ENCODE measurements around the gene TEP1.
A peak's percentile ranks its signal among the peaks of the same experiment; 100 is the strongest.

Gene TEP1

DNA sequence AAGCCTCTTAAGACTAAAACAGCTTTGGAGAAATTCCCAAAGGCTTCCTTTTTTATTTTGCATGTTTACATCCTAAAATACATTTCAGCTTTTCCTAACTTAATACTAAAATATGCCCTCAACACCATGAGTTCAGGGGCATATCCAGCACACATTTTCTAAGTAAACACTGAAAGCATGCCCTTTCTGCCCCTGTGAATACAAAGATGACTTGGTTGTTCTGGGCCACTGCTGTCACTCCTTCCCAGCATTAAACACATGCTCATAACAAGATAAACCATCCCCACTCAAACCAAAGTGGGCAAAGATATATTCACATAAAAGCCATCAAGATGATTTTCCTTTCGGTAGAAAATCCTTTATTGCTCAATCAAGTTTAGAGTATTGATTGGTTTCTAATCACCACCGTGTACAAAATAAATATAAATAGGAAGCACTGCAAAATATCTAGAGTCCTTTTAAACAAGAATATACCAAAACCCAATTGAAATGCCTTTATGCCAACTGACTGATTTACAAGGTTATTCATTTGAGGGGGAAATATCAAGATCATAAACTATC, 82.2 kb downstream of the TEP1 start:
- TF ChIP-seq, protein P1, sequence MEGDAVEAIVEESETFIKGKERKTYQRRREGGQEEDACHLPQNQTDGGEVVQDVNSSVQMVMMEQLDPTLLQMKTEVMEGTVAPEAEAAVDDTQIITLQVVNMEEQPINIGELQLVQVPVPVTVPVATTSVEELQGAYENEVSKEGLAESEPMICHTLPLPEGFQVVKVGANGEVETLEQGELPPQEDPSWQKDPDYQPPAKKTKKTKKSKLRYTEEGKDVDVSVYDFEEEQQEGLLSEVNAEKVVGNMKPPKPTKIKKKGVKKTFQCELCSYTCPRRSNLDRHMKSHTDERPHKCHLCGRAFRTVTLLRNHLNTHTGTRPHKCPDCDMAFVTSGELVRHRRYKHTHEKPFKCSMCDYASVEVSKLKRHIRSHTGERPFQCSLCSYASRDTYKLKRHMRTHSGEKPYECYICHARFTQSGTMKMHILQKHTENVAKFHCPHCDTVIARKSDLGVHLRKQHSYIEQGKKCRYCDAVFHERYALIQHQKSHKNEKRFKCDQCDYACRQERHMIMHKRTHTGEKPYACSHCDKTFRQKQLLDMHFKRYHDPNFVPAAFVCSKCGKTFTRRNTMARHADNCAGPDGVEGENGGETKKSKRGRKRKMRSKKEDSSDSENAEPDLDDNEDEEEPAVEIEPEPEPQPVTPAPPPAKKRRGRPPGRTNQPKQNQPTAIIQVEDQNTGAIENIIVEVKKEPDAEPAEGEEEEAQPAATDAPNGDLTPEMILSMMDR (IDR thresholded peaks at IDR 0.05; ENCODE audit: low read depth, low read length, missing control alignments), result no peak
- H3K4me3 ChIP-seq (ENCODE audit: low read depth, low read length), result peak overlapping the region; percentile 5; the same call in 1 of the 2 replicates
- DNase-seq (ENCODE audit: low read depth), result no peak

DNA sequence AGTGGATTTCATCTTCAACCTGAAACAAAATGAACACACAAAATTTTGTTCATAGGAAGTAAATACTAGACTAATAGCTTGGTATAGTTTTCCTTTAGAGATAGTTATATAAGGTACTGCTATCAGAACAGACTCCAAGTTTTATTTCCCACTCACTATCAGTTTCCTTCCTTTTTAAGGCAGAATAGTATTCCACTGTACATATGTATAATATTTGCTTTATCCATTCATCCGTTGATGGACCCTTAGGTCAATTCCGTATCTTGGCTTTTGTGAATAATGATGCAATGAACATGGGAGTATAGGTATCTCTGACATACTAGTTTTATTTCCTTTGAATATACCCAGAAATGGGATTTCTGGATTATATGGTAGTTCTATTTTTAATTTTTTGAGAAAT, 83.9 kb downstream of the TEP1 start:
- no peak for DNase-seq (ENCODE audit: low read depth)
- TF ChIP-seq, protein P1 (IDR thresholded peaks at IDR 0.05; ENCODE audit: low read depth, low read length, missing control alignments), result no peak
- no peak overlapping the region for H3K4me3 ChIP-seq (ENCODE audit: low read depth, low read length)

- no peak overlapping the region for H3K4me3 ChIP-seq (ENCODE audit: low read depth, low read length)
- no peak for DNase-seq (ENCODE audit: low read depth)
- TF ChIP-seq, protein P1 (IDR thresholded peaks at IDR 0.05; ENCODE audit: low read depth, low read length, missing control alignments), result no peak
Measured at GRCh38 chr14:20328705-20329104, 84.6 kb downstream of the TEP1 start.

- no peak overlapping the region for H3K4me3 ChIP-seq (ENCODE audit: low read depth, low read length)
- TF ChIP-seq, protein P1 (IDR thresholded peaks at IDR 0.05; ENCODE audit: low read depth, low read length, missing control alignments), result peak; percentile 57
- DNase-seq (ENCODE audit: low read depth), result no peak
Measured at GRCh38 chr14:20327005-20327869, 86.1 kb downstream of the TEP1 start.

GRCh38 chr14:20317720-20318119, 95.6 kb downstream of the TEP1 start:
- TF ChIP-seq, protein P1 (IDR thresholded peaks at IDR 0.05; ENCODE audit: low read depth, low read length, missing control alignments), result no peak
- no peak overlapping the region for H3K4me3 ChIP-seq (ENCODE audit: low read depth, low read length)
- no peak for DNase-seq (ENCODE audit: low read depth)

All from GM12864 (cell line).